ENCODE results near the gene PGM2L1.

- TF ChIP-seq CTCF (IDR thresholded peaks at IDR 0.05) (no peak), POLR2A (IDR thresholded peaks at IDR 0.05) (peak; percentile 23 to 61)
Measured at GRCh38 chr11:74398244-74399159, at the start of gene PGM2L1.
